EL (cell line): Measurements from ENCODE around the gene ADPRM.
A peak's percentile ranks its signal among the peaks of the same experiment; 100 is the strongest.

ENCODE experiments used
- DNase-seq: peaks from one replicate; pipeline ENCODE4 v3.0.0-alpha.2; 2016

ADPRM gene

GRCh38 chr17:10742431-10742830 lies 45.0 kb downstream of the ADPRM start:
- no peak for DNase-seq

GRCh38 chr17:10743316-10744009 lies 46.1 kb downstream of the ADPRM start:
- no peak for DNase-seq

- DNase-seq = no peak
Measured at GRCh38 chr17:10744501-10745000, 47.2 kb downstream of the ADPRM start.

GRCh38 chr17:10745231-10745630 lies 47.8 kb downstream of the ADPRM start:
- no peak for DNase-seq

- DNase-seq = no peak
Measured at GRCh38 chr17:10748531-10749181, 51.3 kb downstream of the ADPRM start.

- DNase-seq = no peak
Measured at GRCh38 chr17:10750210-10750609, 52.8 kb downstream of the ADPRM start.

- DNase-seq = no peak
Measured at GRCh38 chr17:10751563-10751962, 54.2 kb downstream of the ADPRM start.

- no peak for DNase-seq
Measured at GRCh38 chr17:10752696-10753095, 55.3 kb downstream of the ADPRM start.

GRCh38 chr17:10754109-10754508 lies 56.7 kb downstream of the ADPRM start:
- DNase-seq = peak; percentile 26

- DNase-seq = no peak
Measured at GRCh38 chr17:10754861-10755591, 57.6 kb downstream of the ADPRM start.

GRCh38 chr17:10755592-10756127 lies 58.3 kb downstream of the ADPRM start:
- DNase-seq = no peak

- DNase-seq = no peak
Measured at GRCh38 chr17:10756185-10756584, 58.8 kb downstream of the ADPRM start.

- no peak for DNase-seq
Measured at GRCh38 chr17:10756619-10757018, 59.2 kb downstream of the ADPRM start.

- no peak for DNase-seq
Measured at GRCh38 chr17:10757067-10757466, 59.7 kb downstream of the ADPRM start.

GRCh38 chr17:10757647-10758046 lies 60.3 kb downstream of the ADPRM start:
- no peak for DNase-seq

- no peak for DNase-seq
Measured at GRCh38 chr17:10758062-10758461, 60.7 kb downstream of the ADPRM start.
